H1 (cell line): ENCODE data around the gene FOXD3. TPM values are rescaled to one million over a fixed set of nuclear protein-coding genes. Genes with fewer than 3 reads are reported as not detected.

ENCODE experiments used
- CTCF ChIA-PET: fragments of 300-600 bp; sonication (Branson Sonifier 250); formaldehyde crosslinking; loops from one replicate; lab custom pipeline; 2021; ENCODE audit not compliant: partially characterized antibody; lab: Charles Lee
- POLR2A ChIA-PET: fragments of 300-600 bp; sonication (Branson Sonifier 250); formaldehyde crosslinking; loops from one replicate; lab custom pipeline; 2021; ENCODE audit warnings: inconsistent platforms; ENCODE audit not compliant: partially characterized antibody; lab: Charles Lee
- DNase-seq, 2 experiments: peaks; one replicate each; pipeline versions ENCODE4 v3.0.0 to v3.0.0-alpha.2; 2010 to 2022; ENCODE audit warnings: low spot score in 2 of 2, low read depth in 1 of 2, mixed read lengths in 1 of 2
- FAIRE-seq: peaks from 2 replicates; lab custom pipeline; 2011; peaks lifted over from hg19 to GRCh38; lab: Jason Lieb, UNC
- H2AFZ ChIP-seq: 2 replicates; pipeline ENCODE4 v1.8.1; 2012; ENCODE audit warnings: low read length, inconsistent platforms
- H2AK5ac ChIP-seq: 2 replicates; pipeline ENCODE4 v1.6.1; 2013; ENCODE audit warnings: low read depth, low read length
- H2BK120ac ChIP-seq: replicated peaks from 2 replicates; pipeline ENCODE3; 2013; ENCODE audit warnings: low read depth, low read length, inconsistent platforms
- H2BK12ac ChIP-seq: 2 replicates; pipeline ENCODE4 v1.6.1; 2013; ENCODE audit warnings: low read depth, low read length
- H2BK15ac ChIP-seq: 2 replicates; pipeline ENCODE4 v1.6.1; 2013; ENCODE audit warnings: low read length
- H2BK20ac ChIP-seq: 2 replicates; pipeline ENCODE4 v1.6.1; 2013; ENCODE audit warnings: low read length
- H2BK5ac ChIP-seq: 2 replicates; pipeline ENCODE4 v1.6.1; 2013; ENCODE audit warnings: low read depth, low read length
- H3K14ac ChIP-seq: 2 replicates; pipeline ENCODE4 v1.6.1; 2013; ENCODE audit warnings: inconsistent platforms; ENCODE audit not compliant: insufficient read length
- H3K18ac ChIP-seq: 2 replicates; pipeline ENCODE4 v1.6.1; 2013; ENCODE audit warnings: low read length; ENCODE audit errors: extremely low read depth
- H3K23ac ChIP-seq: 2 replicates; pipeline ENCODE4 v1.6.1; 2013; ENCODE audit warnings: inconsistent platforms; ENCODE audit not compliant: insufficient read length
- H3K23me2 ChIP-seq: 2 replicates; pipeline ENCODE4 v1.6.1; 2013; ENCODE audit warnings: low read depth, low read length
- H3K27ac ChIP-seq: 2 replicates; pipeline ENCODE4 v1.6.1; 2011; ENCODE audit warnings: low read depth, low read length, inconsistent platforms
- H3K27me3 ChIP-seq, 4 experiments: replicated peaks in 1 of 4; 1 replicate in 1 of 4; 2 replicates in 3 of 4; pipeline versions ENCODE4 v1.6.1 to v1.8.1; 2011 to 2013; ENCODE audit warnings: low read length in 3 of 4, mild to moderate bottlenecking in 3 of 4, inconsistent platforms in 2 of 4, mixed read lengths in 2 of 4, moderate library complexity in 1 of 4; ENCODE audit not compliant: control insufficient read depth in 3 of 4, insufficient read depth in 3 of 4; ENCODE audit errors: extremely low read depth in 1 of 4
- H3K36me3 ChIP-seq, 4 experiments: 2 replicates each; pipeline versions ENCODE4 v1.6.1 to v1.8.1; 2011 to 2013; ENCODE audit warnings: mild to moderate bottlenecking in 4 of 4, low read length in 3 of 4, moderate library complexity in 2 of 4, control low read depth in 1 of 4, inconsistent platforms in 1 of 4; ENCODE audit not compliant: insufficient read depth in 4 of 4, control insufficient read depth in 2 of 4
- H3K4ac ChIP-seq: replicated peaks from 2 replicates; pipeline ENCODE3; 2013; ENCODE audit warnings: low read length, low read depth, mixed read lengths, inconsistent platforms; ENCODE audit not compliant: insufficient read length
- H3K4me1 ChIP-seq, 4 experiments: replicated peaks in 1 of 4; 1 replicate in 1 of 4; 2 replicates in 3 of 4; pipeline versions ENCODE4 v1.6.1 to v1.8.1; 2011 to 2013; ENCODE audit warnings: low read length in 3 of 4, inconsistent platforms in 2 of 4, mixed read lengths in 1 of 4; ENCODE audit not compliant: insufficient read depth in 4 of 4, control insufficient read depth in 3 of 4
- H3K4me2 ChIP-seq, 2 experiments: 2 replicates each; pipeline versions ENCODE4 v1.6.1 to v1.8.1; 2011 to 2013; ENCODE audit warnings: low read depth in 2 of 2, low read length in 2 of 2, control low read depth in 1 of 2, inconsistent platforms in 1 of 2, mild to moderate bottlenecking in 1 of 2; ENCODE audit not compliant: insufficient read depth in 1 of 2
- H3K4me3 ChIP-seq, 4 experiments: fragments of 200-600, 300-600 bp in 1 of 4; sonication (generic), shearing (Covaris generic), sonication (Bioruptor Twin) in 1 of 4; 2 replicates each; pipeline versions ENCODE4 v1.5.1 to v1.8.1; 2011 to 2016; ENCODE audit warnings: low read length in 4 of 4, low read depth in 3 of 4, control low read depth in 2 of 4, inconsistent platforms in 2 of 4, mild to moderate bottlenecking in 2 of 4, mixed read lengths in 1 of 4, moderate library complexity in 1 of 4; ENCODE audit not compliant: insufficient read depth in 2 of 4; ENCODE audit errors: extremely low read depth in 1 of 4
- H3K56ac ChIP-seq: replicated peaks from 2 replicates; pipeline ENCODE3; 2013; ENCODE audit warnings: low read depth, mild to moderate bottlenecking, mixed read lengths, low read length, inconsistent platforms; ENCODE audit not compliant: insufficient read length
- H3K79me1 ChIP-seq: 2 replicates; pipeline ENCODE4 v1.6.1; 2013; ENCODE audit warnings: low read depth, low read length, control low read depth
- H3K79me2 ChIP-seq, 2 experiments: 2 replicates each; pipeline versions ENCODE4 v1.6.1 to v1.8.1; 2012 to 2013; ENCODE audit warnings: low read length in 2 of 2, mild to moderate bottlenecking in 2 of 2, inconsistent platforms in 1 of 2; ENCODE audit not compliant: insufficient read depth in 2 of 2, control insufficient read depth in 1 of 2
- H3K9ac ChIP-seq, 4 experiments: replicated peaks in 1 of 4; 1 replicate in 1 of 4; 2 replicates in 3 of 4; pipeline versions ENCODE4 v1.6.1 to v1.8.1; 2011 to 2013; ENCODE audit warnings: low read depth in 3 of 4, low read length in 3 of 4, control low read depth in 2 of 4, mild to moderate bottlenecking in 2 of 4, moderate library complexity in 2 of 4, inconsistent platforms in 1 of 4; ENCODE audit errors: extremely low read depth in 1 of 4
- H3K9me3 ChIP-seq, 2 experiments: 2 replicates each; pipeline versions ENCODE4 v1.6.1 to v1.8.1; 2012 to 2013; ENCODE audit warnings: mild to moderate bottlenecking in 2 of 2, moderate library complexity in 2 of 2, control low read depth in 1 of 2, inconsistent platforms in 1 of 2, low read depth in 1 of 2, low read length in 1 of 2, mixed read lengths in 1 of 2; ENCODE audit not compliant: insufficient read depth in 2 of 2
- H4K20me1 ChIP-seq, 2 experiments: replicated peaks in 1 of 2; 2 replicates each; pipeline versions ENCODE3 to v1.8.1; 2011 to 2013; ENCODE audit warnings: inconsistent platforms in 2 of 2, low read length in 2 of 2, mild to moderate bottlenecking in 1 of 2; ENCODE audit not compliant: insufficient read depth in 2 of 2, control insufficient read depth in 1 of 2
- H4K5ac ChIP-seq: 2 replicates; pipeline ENCODE4 v1.6.1; 2013; ENCODE audit warnings: low read length, low read depth, mixed read lengths, inconsistent platforms; ENCODE audit not compliant: insufficient read length
- H4K8ac ChIP-seq: 2 replicates; pipeline ENCODE4 v1.8.0; 2013; ENCODE audit warnings: mild to moderate bottlenecking, moderate library complexity, low read length, inconsistent platforms; ENCODE audit not compliant: insufficient read depth; ENCODE audit errors: extremely low read depth
- H4K91ac ChIP-seq: replicated peaks from 2 replicates; pipeline ENCODE3; 2013; ENCODE audit warnings: low read length, mixed read lengths, inconsistent platforms; ENCODE audit not compliant: insufficient read length
- RAD21 ChIP-seq, 2 experiments: IDR thresholded peaks in 1 of 2; conservative IDR thresholded peaks in 1 of 2; 2 replicates each; pipeline ENCODE4 v1.6.1; 2011; ENCODE audit warnings: low read depth in 2 of 2, low read length in 2 of 2, improper control_type of control experiment in 1 of 2, inconsistent platforms in 1 of 2, mild to moderate bottlenecking in 1 of 2, moderate library complexity in 1 of 2
- RFX5 ChIP-seq: IDR thresholded peaks from 2 replicates; pipeline ENCODE4 v1.6.1; 2011; ENCODE audit warnings: low read depth, low read length, improper control_type of control experiment, borderline replicate concordance
- SP1 ChIP-seq: IDR thresholded peaks from 2 replicates; pipeline ENCODE4 v1.6.1; 2011; ENCODE audit warnings: low read depth, low read length
- SRF ChIP-seq: IDR thresholded peaks from 2 replicates; pipeline ENCODE4 v1.6.1; 2011; ENCODE audit warnings: mild to moderate bottlenecking, low read depth, low read length, moderate library complexity
- YY1 ChIP-seq: IDR thresholded peaks from 2 replicates; pipeline ENCODE4 v1.6.1; 2011; ENCODE audit warnings: low read depth, mild to moderate bottlenecking, low read length
- WGBS, 2 experiments: shearing (Covaris generic) in 1 of 2; methylation state at CpG; one replicate each; pipeline versions ENCODE4 v1.1.6 to v1.1.7; 2013 to 2015; ENCODE audit warnings: low lambda C conversion rate in 2 of 2, mixed read lengths in 2 of 2, inconsistent platforms in 1 of 2, low coverage in 1 of 2, missing lambda C conversion rate in 1 of 2; ENCODE audit not compliant: insufficient replicate concordance in 2 of 2, insufficient coverage in 1 of 2, insufficient read length in 1 of 2; ENCODE audit errors: extremely low coverage in 1 of 2, missing lambda C conversion rate in 1 of 2; 5-methylcytosine and 5-hydroxymethylcytosine counted together
- polyA plus RNA-seq, 7 experiments: library from polyadenylated mRNA; depleted of rRNA in 3 of 7; stranded (reverse) in 5 of 7; unstranded in 2 of 7; fragments of >200 nt in 5 of 7; fragments of 200-250 nt in 2 of 7; gene quantifications; 1 replicate in 5 of 7; 2 replicates in 1 of 7; 4 replicates in 1 of 7; pipeline versions ENCODE4 v1.2.1 to v1.2.3, GENCODE V29; 2011 to 2013; ENCODE audit warnings: missing spikeins in 2 of 7, mixed read lengths in 2 of 7
- total RNA-seq: library from RNA; stranded (reverse); fragmentation: NEBNext Ultra II Directional; extraction: Animal tissue kit (Norgen Biotek cat#: 25700); gene quantifications from 2 replicates; pipeline ENCODE4 v1.2.1, GENCODE V29; 2021
- TF ChIP-seq, protein P1 (sequence below), 3 experiments: IDR thresholded peaks; 1 replicate in 2 of 3; 2 replicates in 1 of 3; pipeline versions ENCODE4 v1.5.1 to v1.6.1; 2011; ENCODE audit warnings: low read length in 3 of 3, mild to moderate bottlenecking in 3 of 3, inconsistent platforms in 2 of 3, low read depth in 1 of 3, moderate library complexity in 1 of 3; ENCODE audit not compliant: insufficient read depth in 1 of 3; ENCODE audit errors: control extremely low read depth in 1 of 3

Gene FOXD3
- total and polyA plus RNA-seq, 2 of the 8 experiments (the other 6 are each of a cell fraction or from before 2014, with no cell fraction given), result 8.7 to 33.7 TPM

DNA sequence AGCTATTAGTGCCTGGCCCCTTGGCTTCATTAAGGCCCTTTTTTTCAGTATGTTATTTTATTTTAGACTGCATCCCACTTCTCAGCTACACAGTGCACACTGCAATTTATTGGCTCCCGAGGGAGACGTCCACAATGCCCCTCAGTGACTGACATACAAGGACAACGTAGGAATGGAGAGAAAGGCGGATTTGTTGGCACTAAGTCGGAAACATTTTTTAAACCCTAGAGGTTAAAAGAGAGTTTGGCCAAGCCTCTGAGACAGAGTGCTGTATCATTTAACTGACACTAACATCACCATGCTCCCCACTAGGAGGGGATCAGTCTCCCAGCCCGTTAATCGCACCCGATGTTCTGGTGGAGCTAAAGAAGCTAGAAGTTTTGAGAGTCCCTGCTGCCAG, 45.7 kb upstream of the FOXD3 start:
- H2AFZ ChIP-seq, result no peak overlapping the region
- peaks cover 0 to 9% (median 0%) of the 10 kb centered on the region in 4 experiments; a peak in 3 of 7 replicates for H3K4me1 ChIP-seq
- no peak overlapping the region for H4K91ac ChIP-seq
- CTCF ChIA-PET, result no interaction called here
- no peaks in the 10 kb centered on the region for H4K20me1 ChIP-seq
- POLR2A ChIA-PET, result interaction anchor here (0.6 kb wide), 1 partner anchor 75 kb away, joined by 3 read pairs; no protein-coding TSS in a partner anchor
- no peak overlapping the region for H2BK20ac ChIP-seq
- H3K4ac ChIP-seq, result no peak overlapping the region
- FAIRE-seq, result peak; percentile 42
- no peaks in the 10 kb centered on the region for H3K36me3 ChIP-seq
- no peak overlapping the region for H3K27ac ChIP-seq
- H3K56ac ChIP-seq, result no peak overlapping the region
- no peak overlapping the region for H4K8ac ChIP-seq
- H3K4me2 ChIP-seq, result no peak overlapping the region
- no peaks in the 10 kb centered on the region for H3K79me2 ChIP-seq
- no peak overlapping the region for H2BK15ac ChIP-seq
- no peaks in the 10 kb centered on the region for H3K23me2 ChIP-seq
- H2BK120ac ChIP-seq, result no peak overlapping the region
- H3K18ac ChIP-seq, result no peak overlapping the region
- no peaks in the 10 kb centered on the region for H3K9me3 ChIP-seq
- no peaks in the 10 kb centered on the region for H3K79me1 ChIP-seq
- H3K9ac ChIP-seq, result no peak overlapping the region
- no peak overlapping the region for H2BK12ac ChIP-seq
- no peak overlapping the region for H3K4me3 ChIP-seq
- no peak overlapping the region for H2AK5ac ChIP-seq
- H2BK5ac ChIP-seq, result no peak overlapping the region
- no peak overlapping the region for H3K14ac ChIP-seq
- H3K27me3 ChIP-seq, result no peaks in the 10 kb centered on the region
- no peak overlapping the region for H4K5ac ChIP-seq
- TF ChIP-seq RAD21 (IDR thresholded peaks at IDR 0.05 in 1 of 2, conservative IDR thresholded peaks at IDR 0.05 in 1 of 2; ENCODE audit: low read depth in 2 of 2, low read length in 2 of 2) (peak in 1 of 2 experiments; percentile 8; a peak in 1 of 4 replicates), YY1 (no peak), SRF (no peak), RFX5 (no peak), SP1 (no peak)
- TF ChIP-seq, protein P1, sequence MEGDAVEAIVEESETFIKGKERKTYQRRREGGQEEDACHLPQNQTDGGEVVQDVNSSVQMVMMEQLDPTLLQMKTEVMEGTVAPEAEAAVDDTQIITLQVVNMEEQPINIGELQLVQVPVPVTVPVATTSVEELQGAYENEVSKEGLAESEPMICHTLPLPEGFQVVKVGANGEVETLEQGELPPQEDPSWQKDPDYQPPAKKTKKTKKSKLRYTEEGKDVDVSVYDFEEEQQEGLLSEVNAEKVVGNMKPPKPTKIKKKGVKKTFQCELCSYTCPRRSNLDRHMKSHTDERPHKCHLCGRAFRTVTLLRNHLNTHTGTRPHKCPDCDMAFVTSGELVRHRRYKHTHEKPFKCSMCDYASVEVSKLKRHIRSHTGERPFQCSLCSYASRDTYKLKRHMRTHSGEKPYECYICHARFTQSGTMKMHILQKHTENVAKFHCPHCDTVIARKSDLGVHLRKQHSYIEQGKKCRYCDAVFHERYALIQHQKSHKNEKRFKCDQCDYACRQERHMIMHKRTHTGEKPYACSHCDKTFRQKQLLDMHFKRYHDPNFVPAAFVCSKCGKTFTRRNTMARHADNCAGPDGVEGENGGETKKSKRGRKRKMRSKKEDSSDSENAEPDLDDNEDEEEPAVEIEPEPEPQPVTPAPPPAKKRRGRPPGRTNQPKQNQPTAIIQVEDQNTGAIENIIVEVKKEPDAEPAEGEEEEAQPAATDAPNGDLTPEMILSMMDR (IDR thresholded peaks at IDR 0.05; ENCODE audit: control extremely low read depth in 1 of 3, insufficient read depth in 1 of 3, low read depth in 1 of 3, low read length in 3 of 3), result peak in 1 of 3 experiments; percentile 1; a peak in 1 of 4 replicates
- TF ChIP-seq, all 59 proteins: peak for 2
- 82% methylated on average over 8 of the region's 8 CpGs; no CpG with 5 or more reads in 1 of the 2 experiments for WGBS, 2 experiments
- DNase-seq, result no peak
- no peak overlapping the region for H3K23ac ChIP-seq
